Omental fat pad (tissue), 4 donors: ENCODE measurements around the gene GSTT2. TPM values are rescaled to one million over a fixed set of nuclear protein-coding genes. Genes with fewer than 3 reads are reported as not detected.

ENCODE experiments used
- ATAC-seq: fragments of 150-250 bp; one replicate; pipeline ENCODE4 v1.9.1; 2016; ENCODE audit warnings: mild to moderate bottlenecking, moderate library complexity; ENCODE audit not compliant: low FRiP score
- DNase-seq: peaks from one replicate; pipeline ENCODE4 v3.0.0-alpha.2; 2019; ENCODE audit warnings: low spot score
- total RNA-seq, 4 donors: library from RNA; depleted of rRNA; stranded (reverse); fragments of >200 nt; gene quantifications; one replicate each; pipeline ENCODE4 v1.1.0, GENCODE V29; 2016
- TF ChIP-seq, protein P1 (sequence below), 3 donors: fragments of 450-650 bp; IDR thresholded peaks; one replicate each; pipeline ENCODE4 v1.5.1; 2016 to 2017; ENCODE audit warnings: antibody characterized with exemption in 3 of 3, mild to moderate bottlenecking in 3 of 3, moderate library complexity in 2 of 3

GSTT2 gene
- total RNA-seq, 4 donors from 2014 or later, result not detected

DNA sequence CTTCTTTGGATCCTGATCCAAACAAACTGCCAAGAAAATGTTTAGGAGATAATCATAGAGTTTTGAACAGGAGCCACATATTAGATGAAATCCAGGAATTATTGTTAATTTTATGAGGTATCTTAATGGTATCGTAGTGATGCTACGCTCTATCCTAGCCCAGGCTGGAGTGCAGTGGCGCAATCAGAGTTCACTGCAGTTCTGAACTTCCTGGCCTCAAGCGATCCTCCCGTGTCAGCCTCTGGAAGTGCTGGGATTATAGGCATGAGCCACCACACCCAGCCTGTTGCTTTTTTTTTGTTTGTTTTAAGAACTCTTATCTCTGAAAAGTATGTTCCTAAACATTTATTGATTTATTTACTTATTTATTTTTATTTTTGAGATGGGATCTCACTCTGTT lies 22.9 kb downstream of the GSTT2 start:
- ATAC-seq (no peak), DNase-seq (no peak)
- TF ChIP-seq, protein P1, sequence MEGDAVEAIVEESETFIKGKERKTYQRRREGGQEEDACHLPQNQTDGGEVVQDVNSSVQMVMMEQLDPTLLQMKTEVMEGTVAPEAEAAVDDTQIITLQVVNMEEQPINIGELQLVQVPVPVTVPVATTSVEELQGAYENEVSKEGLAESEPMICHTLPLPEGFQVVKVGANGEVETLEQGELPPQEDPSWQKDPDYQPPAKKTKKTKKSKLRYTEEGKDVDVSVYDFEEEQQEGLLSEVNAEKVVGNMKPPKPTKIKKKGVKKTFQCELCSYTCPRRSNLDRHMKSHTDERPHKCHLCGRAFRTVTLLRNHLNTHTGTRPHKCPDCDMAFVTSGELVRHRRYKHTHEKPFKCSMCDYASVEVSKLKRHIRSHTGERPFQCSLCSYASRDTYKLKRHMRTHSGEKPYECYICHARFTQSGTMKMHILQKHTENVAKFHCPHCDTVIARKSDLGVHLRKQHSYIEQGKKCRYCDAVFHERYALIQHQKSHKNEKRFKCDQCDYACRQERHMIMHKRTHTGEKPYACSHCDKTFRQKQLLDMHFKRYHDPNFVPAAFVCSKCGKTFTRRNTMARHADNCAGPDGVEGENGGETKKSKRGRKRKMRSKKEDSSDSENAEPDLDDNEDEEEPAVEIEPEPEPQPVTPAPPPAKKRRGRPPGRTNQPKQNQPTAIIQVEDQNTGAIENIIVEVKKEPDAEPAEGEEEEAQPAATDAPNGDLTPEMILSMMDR (IDR thresholded peaks at IDR 0.05), result no peak

DNA sequence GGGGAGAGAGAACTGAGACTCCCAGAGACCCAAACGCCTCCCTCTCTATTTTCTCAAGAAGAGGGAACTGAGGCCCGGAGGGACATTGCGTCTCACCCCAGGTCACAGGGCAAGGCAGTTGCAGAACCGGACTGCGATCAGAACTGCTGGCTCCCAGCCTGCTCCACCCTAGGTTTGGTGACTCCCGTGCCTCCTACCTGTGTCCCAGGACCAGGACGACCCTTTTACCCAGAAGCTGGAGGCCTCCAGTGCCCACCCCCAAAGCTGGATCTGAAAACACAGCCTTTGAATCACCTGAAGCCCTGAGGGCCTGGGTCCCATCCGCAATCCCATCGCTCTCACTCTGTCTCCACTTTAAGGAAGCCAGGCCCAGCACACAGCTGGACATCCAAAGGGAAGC lies 24.0 kb downstream of the GSTT2 start:
- TF ChIP-seq, protein P1 (IDR thresholded peaks at IDR 0.05), result no peak
- DNase-seq, result no peak
- no peak for ATAC-seq

DNA sequence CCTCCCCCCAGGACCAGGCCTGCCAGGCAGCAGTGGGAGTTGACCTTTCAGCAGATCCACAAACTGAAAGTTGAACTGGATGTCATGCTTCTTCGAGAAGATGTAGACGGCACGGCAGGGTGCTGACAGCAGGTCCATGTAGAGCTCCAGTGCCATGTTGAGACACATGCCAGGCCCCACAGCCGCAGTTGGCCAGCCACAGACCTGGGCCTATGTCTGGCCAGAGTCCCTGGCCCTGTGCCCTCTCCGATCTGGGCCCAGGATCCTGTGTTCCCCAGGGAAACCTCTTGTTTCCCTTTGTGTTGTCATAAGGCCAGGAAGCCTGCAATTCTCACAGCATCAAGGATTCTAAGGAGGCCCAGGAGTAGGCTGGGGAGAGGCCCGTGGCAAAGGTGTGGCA lies 25.3 kb downstream of the GSTT2 start, which contains the start of gene GSTT4:
GSTT4 (minus strand) TSS at position 253 of the 400 bp plus-strand sequence; CDS start at position 156, 97 bp downstream.
- ATAC-seq (no peak), DNase-seq (no peak)
- TF ChIP-seq, protein P1 (IDR thresholded peaks at IDR 0.05), result no peak

DNA sequence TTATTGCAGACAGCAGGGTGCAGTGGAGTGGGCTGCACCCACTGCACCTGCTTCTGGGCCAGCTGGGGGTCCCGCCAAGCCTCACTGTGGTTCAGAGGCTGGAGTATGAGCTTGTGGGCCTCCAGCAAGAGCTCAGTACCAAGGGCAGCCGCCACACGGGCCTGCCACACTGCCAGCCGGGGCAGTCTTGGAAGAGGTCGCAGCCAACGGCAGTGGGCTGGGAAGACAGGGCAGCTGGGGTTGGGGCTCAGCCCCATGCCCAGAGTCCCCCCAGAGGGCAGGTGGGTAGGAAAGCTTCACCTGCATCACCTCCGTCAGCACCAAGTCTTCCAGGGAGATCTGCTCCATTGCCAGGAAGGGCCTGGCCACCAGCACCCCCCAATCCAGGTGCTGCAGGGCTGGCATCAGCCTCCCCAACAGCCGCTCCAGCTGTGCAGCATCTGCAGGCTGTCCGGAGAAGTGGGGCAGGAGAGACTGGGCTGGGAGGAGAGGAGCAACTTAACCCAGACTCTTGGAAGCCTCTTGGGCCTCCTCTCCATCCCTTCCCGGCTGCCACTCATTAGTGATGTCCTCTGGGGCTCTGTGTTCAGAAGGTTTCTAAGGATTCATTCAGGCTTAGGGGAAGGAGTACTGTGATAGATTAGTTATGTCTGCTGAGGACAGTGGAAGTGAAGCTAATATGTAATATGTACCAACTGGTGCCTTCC lies 26.4 kb downstream of the GSTT2 start:
- no peak for DNase-seq
- TF ChIP-seq, protein P1 (IDR thresholded peaks at IDR 0.05), result no peak
- ATAC-seq, result no peak

DNA sequence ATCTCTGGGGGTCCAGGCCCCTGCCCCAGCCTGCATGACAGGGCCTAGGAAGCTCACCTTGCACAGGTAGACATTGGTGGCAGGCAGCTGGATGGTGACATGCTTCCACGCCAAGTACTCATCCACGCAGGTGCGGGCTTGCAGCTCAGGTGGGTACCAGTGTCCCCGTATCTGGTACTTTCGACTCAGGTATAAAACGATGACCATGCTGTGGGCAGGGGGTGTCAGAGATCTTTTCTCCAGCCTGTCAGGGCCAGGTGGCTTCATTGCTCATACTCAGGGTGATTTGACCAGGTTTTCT lies 26.9 kb downstream of the GSTT2 start:
- DNase-seq (no peak), ATAC-seq (no peak)
- TF ChIP-seq, protein P1 (IDR thresholded peaks at IDR 0.05), result no peak

DNA sequence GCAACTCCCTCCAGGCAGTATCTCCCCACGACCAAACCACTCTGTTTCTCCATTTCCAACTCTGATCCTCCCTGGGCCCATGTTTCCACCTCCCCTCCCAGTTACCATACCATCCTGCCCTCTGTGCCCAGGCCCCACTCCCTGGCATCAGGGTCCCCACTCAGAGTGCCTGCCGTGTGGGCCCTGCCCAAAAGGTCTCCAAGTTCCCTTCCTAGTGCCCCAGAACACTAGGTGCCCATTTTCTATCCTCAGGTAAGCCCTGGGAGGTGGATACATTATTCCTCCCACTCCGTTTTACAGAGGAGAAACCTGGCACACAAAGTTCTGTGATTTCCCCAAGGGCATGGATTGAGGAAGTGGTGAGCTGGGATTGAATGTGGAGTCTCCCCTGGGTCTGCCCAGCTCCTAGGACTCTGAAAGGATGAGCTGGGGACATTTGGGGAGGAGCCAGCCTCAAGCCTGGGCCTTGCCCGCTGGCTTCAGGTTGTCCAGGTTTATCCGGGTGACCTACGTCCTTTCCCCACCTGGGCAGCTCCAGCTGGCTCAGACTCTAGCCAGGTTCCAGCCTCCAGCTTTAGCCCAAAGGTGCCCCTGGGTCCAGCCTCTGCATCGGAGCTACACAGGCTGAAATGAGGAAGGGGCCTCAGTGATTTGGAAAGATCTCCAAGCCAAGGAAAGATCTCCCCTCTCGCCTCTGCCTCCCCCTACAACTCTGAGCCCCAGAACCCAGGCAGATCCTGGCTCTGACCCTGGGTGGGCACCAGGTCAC lies 27.5 kb downstream of the GSTT2 start:
- ATAC-seq (no peak), DNase-seq (no peak)
- TF ChIP-seq, protein P1 (IDR thresholded peaks at IDR 0.05), result no peak

DNA sequence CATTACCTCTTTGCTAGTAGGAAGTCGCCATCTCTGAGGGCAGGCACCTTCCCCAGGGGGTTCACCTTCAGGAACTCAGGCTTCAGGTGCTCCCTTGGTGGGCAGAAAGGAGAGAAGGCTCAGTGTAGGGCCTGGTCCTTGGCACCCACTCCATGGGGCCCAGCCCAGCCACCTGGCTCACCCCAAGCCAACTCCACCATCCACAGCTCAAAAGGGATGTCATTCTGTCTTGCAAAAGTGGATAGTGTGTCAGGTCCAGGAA lies 28.0 kb downstream of the GSTT2 start:
- TF ChIP-seq, protein P1 (IDR thresholded peaks at IDR 0.05), result no peak
- DNase-seq, result no peak
- no peak for ATAC-seq
